SK-N-SH treated with all-trans-retinoic acid at 6 μM for 48 hours (cell line): ENCODE data around the gene PRSS1.

Experiments used
- ARNTL ChIP-seq: fragments of 450-650 bp; formaldehyde crosslinking; IDR thresholded peaks from 2 replicates; pipeline ENCODE4 v1.5.0; 2020; ENCODE audit warnings: low read depth, mild to moderate bottlenecking, moderate library complexity, borderline replicate concordance
- BACH2 ChIP-seq: fragments of 250-450 bp; sonication (Bioruptor Pico); IDR thresholded peaks from 2 replicates; pipeline ENCODE4 v1.9.0; 2021; ENCODE audit warnings: mild to moderate bottlenecking, borderline replicate concordance
- CREB5 ChIP-seq: fragments of 250-450 bp; sonication (Bioruptor Pico); IDR thresholded peaks from 2 replicates; pipeline ENCODE4 v1.5.1; 2020; ENCODE audit warnings: low read depth, mild to moderate bottlenecking, moderate library complexity
- CSRNP3 ChIP-seq: fragments of 250-450 bp; sonication (Bioruptor Pico); IDR thresholded peaks from 2 replicates; pipeline ENCODE4 v1.5.1; 2021; ENCODE audit warnings: mild to moderate bottlenecking, moderate library complexity
- ZFP3 ChIP-seq: fragments of 250-450 bp; sonication (Bioruptor Pico); IDR thresholded peaks from 2 replicates; pipeline ENCODE4 v1.5.0; 2020; ENCODE audit warnings: mild to moderate bottlenecking, moderate library complexity

GRCh38 chr7:142718313-142718712 lies 31.0 kb upstream of the PRSS1 start:
- no peak for TF ChIP-seq ZFP3 (CRISPR knock-in tag)
- TF ChIP-seq CREB5 = no peak
- TF ChIP-seq CSRNP3 (CRISPR knock-in tag) = no peak
- no peak for TF ChIP-seq ARNTL (CRISPR knock-in tag)
- no peak for TF ChIP-seq BACH2
